HG03575 (cell line): ENCODE results near the gene MFSD2B.
"Not testable (repeated sequence)": the region's sequence is repeated elsewhere in the genome, so short reads cannot be mapped to it uniquely, and the experiment has no call there.

Source experiments
- ATAC-seq: cut with Tn5 transposase; IDR thresholded peaks from one replicate; pipeline ENCODE4 v1.9.1; 2021; ENCODE audit not compliant: unreplicated experiment, insufficient number of reproducible peaks, low FRiP score; ENCODE audit errors: extremely low read depth

Gene MFSD2B, protein sequence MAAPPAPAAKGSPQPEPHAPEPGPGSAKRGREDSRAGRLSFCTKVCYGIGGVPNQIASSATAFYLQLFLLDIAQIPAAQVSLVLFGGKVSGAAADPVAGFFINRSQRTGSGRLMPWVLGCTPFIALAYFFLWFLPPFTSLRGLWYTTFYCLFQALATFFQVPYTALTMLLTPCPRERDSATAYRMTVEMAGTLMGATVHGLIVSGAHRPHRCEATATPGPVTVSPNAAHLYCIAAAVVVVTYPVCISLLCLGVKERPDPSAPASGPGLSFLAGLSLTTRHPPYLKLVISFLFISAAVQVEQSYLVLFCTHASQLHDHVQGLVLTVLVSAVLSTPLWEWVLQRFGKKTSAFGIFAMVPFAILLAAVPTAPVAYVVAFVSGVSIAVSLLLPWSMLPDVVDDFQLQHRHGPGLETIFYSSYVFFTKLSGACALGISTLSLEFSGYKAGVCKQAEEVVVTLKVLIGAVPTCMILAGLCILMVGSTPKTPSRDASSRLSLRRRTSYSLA

DNA sequence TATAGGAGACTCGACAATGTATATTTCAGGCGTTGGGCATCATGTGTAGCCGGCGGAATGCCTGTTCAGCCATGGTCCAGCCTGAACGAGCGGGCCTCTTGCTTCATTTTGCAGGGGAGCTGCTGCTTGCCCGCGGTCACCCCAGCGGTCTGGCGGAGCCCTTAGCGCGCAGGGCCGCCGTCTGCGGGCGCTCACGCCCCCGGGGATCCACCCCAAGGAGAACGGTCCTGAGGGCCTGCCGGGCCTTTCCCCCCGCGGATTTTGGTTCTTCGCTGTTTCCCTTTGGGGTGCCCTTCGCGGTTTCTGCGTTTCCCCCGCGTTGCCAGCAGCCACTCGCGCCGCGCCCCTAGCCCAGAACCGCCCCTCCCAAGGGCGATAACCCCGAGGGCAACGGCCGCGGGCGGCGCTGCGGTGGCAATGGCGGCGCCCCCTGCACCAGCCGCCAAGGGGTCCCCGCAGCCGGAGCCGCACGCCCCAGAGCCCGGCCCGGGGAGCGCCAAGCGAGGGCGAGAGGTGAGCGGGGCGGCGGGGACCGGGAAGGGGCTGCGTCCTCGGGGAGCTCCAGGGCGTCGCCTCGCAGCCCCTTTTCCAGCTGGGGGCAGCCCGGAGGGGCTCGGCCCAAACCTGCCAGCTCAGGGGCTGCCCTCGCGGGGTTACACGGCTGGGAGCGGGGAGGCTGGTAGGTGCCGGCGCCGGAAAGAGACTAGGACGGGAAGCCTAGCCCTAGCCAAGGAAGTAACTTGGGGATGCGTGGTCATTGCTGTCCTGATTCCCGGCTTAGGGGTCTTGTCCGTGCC, at the start of gene MFSD2B:
TSS of gene MFSD2B (plus strand) at position 406 of the 797 bp plus-strand sequence. CDS start at position 418, 12 bp downstream.
- ATAC-seq, result no peak

- ATAC-seq, result no peak
Observed at GRCh38 chr2:23967846-23968245, 42.0 kb upstream of the MFSD2B start.

GRCh38 chr2:23976883-23977282, 33.0 kb upstream of the MFSD2B start:
- no peak for ATAC-seq

- ATAC-seq, result no peak
Observed at GRCh38 chr2:23988371-23988770, 21.5 kb upstream of the MFSD2B start.

DNA sequence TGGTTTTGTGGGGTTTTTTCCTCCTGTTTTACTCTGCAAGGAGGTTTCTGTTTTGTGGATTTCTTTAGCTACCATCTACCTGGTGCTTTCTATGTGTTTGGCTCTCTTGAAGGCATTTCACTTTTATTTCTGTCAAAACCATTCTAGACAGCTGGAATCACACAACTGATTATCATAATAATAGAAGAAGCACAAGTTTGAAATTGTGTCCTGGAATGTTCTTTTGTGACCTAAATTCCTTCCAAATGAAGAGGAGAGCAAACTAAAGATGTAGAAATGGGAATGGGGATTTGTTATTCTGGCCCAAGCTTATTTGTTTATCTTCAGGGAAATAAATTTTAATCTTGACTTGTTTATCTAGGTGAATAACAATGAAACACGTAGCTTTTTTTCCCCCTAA, 17.0 kb upstream of the MFSD2B start:
- no peak for ATAC-seq

DNA sequence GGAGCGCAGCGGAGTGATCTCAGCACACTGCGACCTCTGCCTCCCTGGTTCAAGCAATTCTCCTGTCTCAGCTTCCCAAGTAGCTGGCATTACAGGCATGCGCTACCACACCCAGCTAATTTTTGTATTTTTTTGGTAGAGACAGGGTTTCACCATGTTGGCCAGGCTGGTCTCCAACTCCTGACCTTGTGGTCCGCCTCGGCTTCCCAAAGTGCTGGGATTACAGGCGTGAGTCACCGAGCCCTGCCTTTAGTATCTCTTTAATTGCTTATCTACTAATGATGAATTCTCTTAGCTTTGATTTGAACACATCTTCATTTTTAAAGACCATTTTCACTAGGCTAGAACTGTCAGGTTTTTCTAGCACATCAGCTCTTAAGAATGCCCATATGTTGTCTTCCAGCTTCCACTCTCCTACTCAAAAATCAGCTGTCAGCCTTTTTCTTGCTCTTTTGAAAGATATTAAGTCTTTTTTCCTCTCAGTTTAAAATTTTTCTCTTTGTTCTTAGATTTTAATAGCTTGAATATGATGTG, 16.1 kb upstream of the MFSD2B start:
- ATAC-seq, result no peak

- no peak for ATAC-seq
Observed at GRCh38 chr2:23994567-23994966, 15.3 kb upstream of the MFSD2B start.

GRCh38 chr2:24007693-24008092, 2.2 kb upstream of the MFSD2B start:
- no peak for ATAC-seq

DNA sequence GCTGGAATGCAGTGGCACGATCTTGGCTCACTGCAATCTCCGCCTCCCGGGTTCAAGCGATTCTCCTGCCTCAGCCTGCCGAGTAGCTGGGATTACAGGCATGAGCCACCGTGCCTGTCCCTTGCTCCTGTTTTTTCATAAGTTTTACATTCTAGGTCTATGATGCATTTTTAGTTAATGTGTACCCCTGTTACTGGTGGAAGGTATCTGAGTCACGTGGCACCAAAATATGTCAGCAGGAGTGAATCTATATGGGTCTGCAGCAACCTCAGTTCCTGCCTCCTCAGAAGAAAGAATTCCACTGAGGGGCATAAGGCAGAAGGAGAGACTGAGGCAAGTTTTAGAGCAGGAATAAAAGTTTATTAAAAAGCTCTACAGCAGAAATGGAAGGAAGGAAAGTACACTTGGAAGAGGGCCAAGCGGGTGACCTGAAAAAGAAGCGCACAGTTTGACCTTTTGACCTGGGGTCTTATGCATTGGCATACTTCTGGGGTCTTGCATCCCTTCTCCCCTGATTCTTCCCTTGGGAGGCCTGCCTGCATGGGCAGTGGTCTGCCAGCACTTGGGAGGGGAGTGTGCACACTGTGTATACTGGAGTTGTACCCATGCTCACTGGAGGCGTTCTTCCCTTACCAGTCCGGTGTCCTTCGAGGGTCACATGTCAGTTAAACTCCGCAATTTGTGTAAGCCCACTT, 1.1 kb upstream of the MFSD2B start:
- no peak for ATAC-seq

DNA sequence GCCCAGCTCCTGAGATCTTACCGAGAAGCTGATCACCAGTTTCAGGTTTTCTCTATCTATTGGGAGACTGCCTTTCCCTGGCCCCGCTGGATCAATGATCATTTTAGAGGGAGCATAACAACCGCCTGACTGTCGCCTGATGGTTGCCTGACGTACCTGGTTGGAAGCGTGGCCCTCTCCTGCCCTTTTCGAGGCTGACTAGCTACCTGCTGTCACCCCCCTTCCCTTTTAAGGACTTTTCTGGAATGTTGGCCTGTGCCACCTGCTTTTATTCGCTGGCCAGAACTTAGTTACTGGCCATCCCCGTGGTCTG, 562 bp upstream of the MFSD2B start:
- ATAC-seq, result no peak

DNA sequence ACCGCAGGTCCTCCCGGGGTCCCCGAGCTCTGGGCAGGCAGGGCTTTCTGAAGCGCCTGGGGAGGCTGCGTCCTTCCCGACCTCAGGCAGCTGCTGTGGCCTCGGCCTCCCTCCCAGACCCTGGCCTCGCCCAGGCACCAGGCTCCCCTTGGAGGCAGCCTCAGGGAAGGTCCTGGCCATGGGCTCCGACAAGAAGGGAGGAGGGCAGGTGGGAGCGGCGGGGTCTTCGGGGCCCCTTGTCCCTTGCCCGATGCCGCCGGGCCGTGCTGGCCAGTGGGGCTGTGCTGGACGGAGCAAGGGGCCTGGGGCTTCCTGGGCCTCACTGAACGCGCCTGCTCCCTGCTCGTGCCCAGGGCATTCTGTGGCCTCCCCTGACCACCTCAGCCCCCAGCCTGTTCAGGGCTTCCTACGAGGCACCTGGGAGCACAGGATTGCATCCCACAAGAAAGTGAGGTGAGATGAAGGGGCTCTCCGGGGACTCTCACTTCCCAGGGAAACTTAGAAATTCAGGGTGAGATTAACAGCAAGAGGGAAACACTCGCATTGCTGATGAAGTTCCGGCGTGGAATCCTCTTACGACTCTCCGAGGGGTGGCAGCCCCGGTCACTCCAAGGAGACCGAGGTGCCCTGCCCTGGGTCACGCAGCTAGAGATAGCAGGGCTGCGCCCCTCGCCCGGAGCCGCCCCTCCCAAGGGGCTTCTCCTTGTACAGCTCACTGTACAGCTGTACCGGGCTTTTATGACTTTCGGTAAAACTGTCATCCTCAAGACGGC, 778 bp downstream of the MFSD2B start:
- ATAC-seq, result no peak

- no peak for ATAC-seq
Observed at GRCh38 chr2:24011250-24012104, 1.6 kb downstream of the MFSD2B start.

DNA sequence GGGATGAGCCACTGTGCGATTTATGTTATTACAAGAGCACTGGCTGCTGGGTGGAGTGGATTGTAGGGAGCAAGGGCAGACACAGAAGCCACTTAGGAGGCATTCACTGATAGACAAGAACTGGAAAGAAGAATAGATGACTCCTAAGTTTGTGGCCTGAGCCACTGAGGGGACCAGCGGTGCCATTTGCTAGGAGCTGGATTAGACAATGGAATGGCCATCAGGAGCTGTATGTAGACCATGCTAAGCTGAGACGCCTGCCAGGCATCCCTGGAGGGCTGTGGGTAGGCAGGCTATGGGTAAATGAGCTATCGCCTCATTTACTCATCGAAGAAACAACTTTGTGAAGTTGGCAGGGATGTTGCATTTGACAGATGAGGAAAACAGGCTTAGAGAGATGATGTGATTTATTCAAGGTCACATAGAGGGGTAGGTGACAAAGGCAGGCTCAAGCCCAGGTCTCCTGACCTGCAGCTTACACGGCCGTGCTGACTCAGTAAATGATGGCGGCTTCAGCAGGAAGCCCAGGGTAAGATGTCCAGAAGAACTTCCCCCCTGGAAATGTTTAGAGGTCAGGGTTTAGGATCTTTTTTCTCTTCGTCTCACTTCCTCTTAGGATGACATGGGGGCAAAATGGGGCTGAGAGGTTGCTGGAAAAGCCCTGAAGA, 2.8 kb downstream of the MFSD2B start:
- no peak for ATAC-seq

DNA sequence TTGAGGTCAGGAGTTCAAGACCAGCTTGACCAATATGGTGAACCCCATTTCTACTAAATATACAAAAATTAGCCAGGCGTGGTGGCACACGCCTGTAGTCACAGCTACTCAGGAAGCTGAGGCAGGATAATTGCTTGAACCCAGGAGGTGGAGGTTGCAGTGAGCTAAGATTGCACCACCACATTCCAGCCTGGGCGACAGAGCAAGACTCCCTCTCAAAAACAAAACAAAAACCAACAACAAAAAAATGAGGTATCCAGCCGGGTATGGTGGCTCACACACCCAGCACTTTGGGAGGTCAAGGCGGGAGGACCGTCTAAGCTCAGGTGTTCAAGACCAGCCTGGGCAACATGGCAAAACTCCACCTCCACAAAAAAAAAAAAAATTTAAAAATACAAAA, 5.0 kb downstream of the MFSD2B start:
- not testable (repeated sequence) for ATAC-seq

- ATAC-seq, result no peak
Observed at GRCh38 chr2:24015562-24016375, 5.9 kb downstream of the MFSD2B start.

DNA sequence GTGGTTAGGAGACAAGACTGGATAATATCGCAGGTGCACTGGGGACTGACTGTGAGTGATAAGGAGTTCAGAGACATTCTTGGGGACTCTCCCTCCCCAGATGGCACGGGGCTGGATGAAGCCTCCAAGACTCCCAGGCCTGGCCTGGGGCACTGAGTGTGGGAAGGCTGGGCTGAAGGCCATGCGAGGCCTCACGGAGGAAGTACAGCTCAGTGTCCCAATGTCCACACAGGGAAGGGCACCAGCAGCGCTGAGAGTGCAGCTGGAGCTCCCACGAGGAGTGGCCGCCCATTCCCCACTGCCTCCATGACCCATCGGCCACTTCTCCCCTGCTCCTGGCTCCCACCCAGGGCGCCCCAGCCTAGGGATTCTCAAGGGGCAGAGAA, 6.5 kb downstream of the MFSD2B start:
- ATAC-seq, result no peak
